Spleen (tissue), 11 donors: ENCODE results near the gene EFCC1. TPM values are rescaled to one million over a fixed set of nuclear protein-coding genes. Genes with fewer than 3 reads are reported as not detected.
A peak's percentile ranks its signal among the peaks of the same experiment; 100 is the strongest.

Source experiments
- DNase-seq: peaks from one replicate; pipeline ENCODE4 v3.0.0-alpha.2; 2020
- H3K27ac ChIP-seq, 8 donors: fragments of 200-600 bp; sonication (generic) in 7 of 8; 1 replicate in 4 of 8; 2 replicates in 4 of 8; pipeline versions ENCODE4 v1.5.0 to v1.8.0; 2016 to 2021; ENCODE audit warnings: inconsistent platforms in 4 of 8, mild to moderate bottlenecking in 4 of 8, moderate library complexity in 1 of 8
- H3K27me3 ChIP-seq, 7 donors: fragments of 200-600 bp; sonication (generic) in 6 of 7; replicated peaks in 1 of 7; 1 replicate in 4 of 7; 2 replicates in 3 of 7; pipeline versions ENCODE4 v1.5.0 to v1.8.0; 2016 to 2021; ENCODE audit warnings: inconsistent platforms in 3 of 7, mild to moderate bottlenecking in 1 of 7
- H3K36me3 ChIP-seq, 6 donors: fragments of 200-600 bp; sonication (generic) in 5 of 6; 1 replicate in 4 of 6; 2 replicates in 2 of 6; pipeline versions ENCODE4 v1.5.0 to v1.8.0; 2016 to 2021; ENCODE audit warnings: inconsistent platforms in 2 of 6
- H3K4me1 ChIP-seq, 6 donors: fragments of 200-600 bp; sonication (generic) in 5 of 6; 1 replicate in 3 of 6; 2 replicates in 3 of 6; pipeline versions ENCODE4 v1.5.0 to v1.8.0; 2016 to 2021; ENCODE audit warnings: inconsistent platforms in 3 of 6
- H3K4me3 ChIP-seq, 8 donors: fragments of 200-600 bp; sonication (generic) in 7 of 8; 1 replicate in 4 of 8; 2 replicates in 4 of 8; pipeline versions ENCODE4 v1.5.0 to v1.8.0; 2016 to 2021; ENCODE audit warnings: inconsistent platforms in 4 of 8, mild to moderate bottlenecking in 4 of 8, moderate library complexity in 2 of 8
- H3K9me3 ChIP-seq, 8 donors: fragments of 200-600 bp; sonication (generic) in 7 of 8; 1 replicate in 4 of 8; 2 replicates in 4 of 8; pipeline versions ENCODE4 v1.5.0 to v1.8.0; 2016 to 2021; ENCODE audit warnings: inconsistent platforms in 4 of 8
- CTCF ChIP-seq, 11 experiments: fragments of 200-600 bp in 7 of 11; fragments of 450-650 bp in 4 of 11; sonication (generic) in 4 of 11; IDR thresholded peaks in 8 of 11; conservative IDR thresholded peaks in 3 of 11; 1 replicate in 7 of 11; 2 replicates in 4 of 11; pipeline versions ENCODE4 v1.4.0 to v1.8.0; 2016 to 2021; ENCODE audit warnings: antibody characterized with exemption in 11 of 11, inconsistent platforms in 4 of 11, mild to moderate bottlenecking in 1 of 11
- POLR2A ChIP-seq, 3 donors: fragments of 450-650 bp; IDR thresholded peaks; one replicate each; pipeline ENCODE4 v1.5.1; 2017; ENCODE audit warnings: antibody characterized with exemption in 3 of 3, mild to moderate bottlenecking in 1 of 3
- POLR2AphosphoS5 ChIP-seq, 3 donors: sonication (generic); formaldehyde crosslinking; IDR thresholded peaks; one replicate each; pipeline ENCODE4 v1.5.1; 2017; ENCODE audit warnings: antibody characterized with exemption in 3 of 3
- WGBS, 5 donors: extraction: QIAGEN DNeasy Blood & Tissue Kit in 3 of 5; methylation state at CpG; one replicate each; pipeline versions ENCODE4 v1.1.5 to v1.1.7; 2013 to 2018; 5-methylcytosine and 5-hydroxymethylcytosine counted together
- intact Hi-C: fragments of 100-400 bp; cut with DNase I; formaldehyde crosslinking; loops from one replicate; pipeline ENCODE4 v1.15.0; 2023; ENCODE audit warnings: low total_unique reads
- polyA plus RNA-seq, 3 donors: library from polyadenylated mRNA; stranded (reverse); fragments of 200-250 nt; gene quantifications; one replicate each; pipeline ENCODE4 v1.2.1, GENCODE V29; 2013
- total RNA-seq, 7 donors: library from RNA; depleted of rRNA in 3 of 7; stranded (reverse); fragments of >200 nt in 3 of 7; fragmentation: NEBNext Ultra II Directional in 4 of 7; extraction: Animal tissue kit (Norgen Biotek cat#: 25700) in 4 of 7; gene quantifications; one replicate each; pipeline versions ENCODE4 v1.1.0 to v1.2.1, GENCODE V29; 2016 to 2021
- donor health status: healthy with polysubstance abuse.
- donor health status: DM: no; HTN: no; CAD: no; lungs with moderate emphysema.
- donor health status: DM: no; HTN: no; CAD: no.
- donor health status: Bipolar disorder and iron deficiency.
- donor health status: healthy.
- donor health status: DM: no; HTN: no; CAD: no.
- donor health status: DM: yes; HTN: yes; CAD: no.

EFCC1 gene
- total and polyA plus RNA-seq, 10 donors = 2.0 to 11.2 (median 8.1) TPM

GRCh38 chr3:128997486-128998133 is 3.5 kb upstream of the EFCC1 start:
- Histone ChIP-seq H3K27me3 (peaks cover 0 to 48% (median 22%) of the 10 kb centered on the region in 7 donors), H3K4me3 (no peak overlapping the region), H3K27ac (no peak overlapping the region), H3K36me3 (no peaks in the 10 kb centered on the region), H3K9me3 (no peaks in the 10 kb centered on the region), H3K4me1 (peaks cover 22 to 61% (median 40%) of the 10 kb centered on the region in 6 donors)
- intact Hi-C loops = no loop called here
- DNase-seq = no peak
- WGBS, 5 donors = 64 to 72% (median 67%) methylated on average over 4 of the region's 4 CpGs
- TF ChIP-seq POLR2A (IDR thresholded peaks at IDR 0.05) (no peak), POLR2AphosphoS5 (IDR thresholded peaks at IDR 0.05) (no peak), CTCF (IDR thresholded peaks at IDR 0.05 in 8 of 11, conservative IDR thresholded peaks at IDR 0.05 in 3 of 11) (no peak)

- intact Hi-C loops = no loop called here
- WGBS, 5 donors = 35 to 55% (median 45%) methylated on average over 3 of the region's 3 CpGs
- TF ChIP-seq POLR2A (IDR thresholded peaks at IDR 0.05) (no peak), POLR2AphosphoS5 (IDR thresholded peaks at IDR 0.05) (no peak), CTCF (IDR thresholded peaks at IDR 0.05 in 8 of 11, conservative IDR thresholded peaks at IDR 0.05 in 3 of 11) (no peak)
- Histone ChIP-seq H3K27ac (no peak overlapping the region), H3K27me3 (peaks cover 0 to 53% (median 31%) of the 10 kb centered on the region in 7 donors), H3K4me3 (no peak overlapping the region), H3K4me1 (peaks cover 22 to 61% (median 45%) of the 10 kb centered on the region in 6 donors), H3K9me3 (no peaks in the 10 kb centered on the region), H3K36me3 (no peaks in the 10 kb centered on the region)
- DNase-seq = no peak
Measured at GRCh38 chr3:128998561-128998960, 2.5 kb upstream of the EFCC1 start.

- DNase-seq = no peak
- TF ChIP-seq POLR2A (IDR thresholded peaks at IDR 0.05) (no peak), CTCF (IDR thresholded peaks at IDR 0.05 in 8 of 11, conservative IDR thresholded peaks at IDR 0.05 in 3 of 11) (no peak), POLR2AphosphoS5 (IDR thresholded peaks at IDR 0.05) (no peak)
- Histone ChIP-seq H3K4me3 (no peak overlapping the region), H3K9me3 (no peaks in the 10 kb centered on the region), H3K36me3 (no peaks in the 10 kb centered on the region), H3K27ac (no peak overlapping the region), H3K27me3 (peaks cover 0 to 56% (median 31%) of the 10 kb centered on the region in 7 donors), H3K4me1 (peaks cover 18 to 61% (median 45%) of the 10 kb centered on the region in 6 donors)
- WGBS, 5 donors = 59 to 77% (median 67%) methylated on average over 5 of the region's 5 CpGs
- intact Hi-C loops = no loop called here
Measured at GRCh38 chr3:128999102-128999501, 2.0 kb upstream of the EFCC1 start.

GRCh38 chr3:129000742-129001100 is 383 bp upstream of the EFCC1 start:
- H3K27ac ChIP-seq = peak overlapping the region in 7 of 8 donors; percentile 75 to 89 (median 82)
- 35 to 66% (median 47%) methylated on average over 14 to 15 of the region's 15 CpGs for WGBS, 5 donors
- intact Hi-C loops = no loop called here
- H3K4me3 ChIP-seq = peak overlapping the region; percentile 55 to 81 (median 63)
- no peak for DNase-seq
- TF ChIP-seq POLR2A (IDR thresholded peaks at IDR 0.05) (no peak), CTCF (IDR thresholded peaks at IDR 0.05 in 8 of 11, conservative IDR thresholded peaks at IDR 0.05 in 3 of 11) (no peak)
- peaks cover 0 to 57% (median 31%) of the 10 kb centered on the region in 7 donors for H3K27me3 ChIP-seq
- no peaks in the 10 kb centered on the region for H3K36me3 ChIP-seq
- H3K9me3 ChIP-seq = no peaks in the 10 kb centered on the region
- peaks cover 18 to 64% (median 51%) of the 10 kb centered on the region in 6 donors for H3K4me1 ChIP-seq
